Measurements from ENCODE around the gene FASTK.

The FASTK gene

DNA sequence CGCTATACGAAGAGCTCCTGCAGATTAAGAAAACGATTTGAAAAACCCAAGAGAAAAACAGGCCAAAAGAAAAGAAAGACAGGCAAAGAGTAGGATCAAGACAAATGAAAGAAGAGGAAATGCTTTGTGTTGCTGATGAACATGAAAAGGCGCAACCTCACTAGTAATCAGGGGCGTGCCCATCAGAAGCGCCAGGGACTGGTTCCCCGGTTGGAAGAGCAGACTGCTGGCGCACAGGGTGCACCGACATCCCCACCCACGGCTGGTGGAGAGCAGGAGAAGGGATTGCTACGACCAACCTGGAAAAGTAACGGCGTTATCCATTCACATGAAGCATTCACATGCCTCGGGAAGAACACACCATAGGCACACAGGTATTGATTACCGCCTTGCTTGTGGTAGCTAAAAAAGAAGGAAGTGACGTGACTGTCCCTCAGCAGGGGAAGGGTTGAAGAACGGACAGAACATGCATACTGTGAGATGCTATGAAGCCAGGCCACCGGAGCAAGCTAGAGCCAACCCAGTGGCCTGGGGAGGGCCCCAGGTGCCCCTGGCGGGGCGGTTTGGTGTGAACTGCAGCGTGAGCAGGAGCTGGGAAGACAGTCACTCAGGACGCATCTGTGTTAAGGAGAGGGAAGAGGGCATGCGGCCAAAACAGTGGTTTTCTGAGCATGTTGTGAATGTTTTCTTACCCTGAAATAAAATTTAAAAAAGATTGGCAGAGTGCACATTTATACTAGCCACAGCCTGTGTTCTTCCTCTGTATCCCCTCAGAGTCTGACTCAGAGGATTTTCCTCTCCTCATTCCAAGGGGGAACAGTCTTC, 24.0 kb upstream of the FASTK start:
- H3K4me1 ChIP-seq (ENCODE audit: control insufficient read depth in 1 of 2, insufficient read depth in 2 of 2, low read length in 2 of 2) = peaks cover 0 to 19% of the 10 kb centered on the region in 2 donors
- peaks cover 0 to 4% of the 10 kb centered on the region in 2 donors for H3K36me3 ChIP-seq (ENCODE audit: control insufficient read depth in 1 of 2, insufficient read depth in 2 of 2, low read length in 2 of 2)
- no peak overlapping the region for H3K4me3 ChIP-seq (ENCODE audit: low read depth in 1 of 2, low read length in 2 of 2)
- H3K27me3 ChIP-seq (ENCODE audit: low read depth, low read length) = no peaks in the 10 kb centered on the region
- H3K9me3 ChIP-seq (ENCODE audit: control insufficient read depth in 1 of 2, low read length in 2 of 2) = no peaks in the 10 kb centered on the region
- H3K27ac ChIP-seq (ENCODE audit: low read length) = no peak overlapping the region

GRCh38 chr7:151103973-151104372, 23.4 kb upstream of the FASTK start:
- Histone ChIP-seq H3K36me3 (ENCODE audit: control insufficient read depth in 1 of 2, insufficient read depth in 2 of 2, low read length in 2 of 2) (peaks cover 0 to 4% of the 10 kb centered on the region in 2 donors), H3K27me3 (ENCODE audit: low read depth, low read length) (no peaks in the 10 kb centered on the region), H3K27ac (ENCODE audit: low read length) (no peak overlapping the region), H3K9me3 (ENCODE audit: control insufficient read depth in 1 of 2, low read length in 2 of 2) (no peaks in the 10 kb centered on the region), H3K4me3 (ENCODE audit: low read depth in 1 of 2, low read length in 2 of 2) (no peak overlapping the region), H3K4me1 (ENCODE audit: control insufficient read depth in 1 of 2, insufficient read depth in 2 of 2, low read length in 2 of 2) (peaks cover 0 to 16% of the 10 kb centered on the region in 2 donors)

- Histone ChIP-seq H3K4me3 (ENCODE audit: low read depth in 1 of 2, low read length in 2 of 2) (no peak overlapping the region), H3K9me3 (ENCODE audit: control insufficient read depth in 1 of 2, low read length in 2 of 2) (no peaks in the 10 kb centered on the region), H3K36me3 (ENCODE audit: control insufficient read depth in 1 of 2, insufficient read depth in 2 of 2, low read length in 2 of 2) (peaks cover 0 to 4% of the 10 kb centered on the region in 2 donors), H3K27me3 (ENCODE audit: low read depth, low read length) (no peaks in the 10 kb centered on the region), H3K27ac (ENCODE audit: low read length) (no peak overlapping the region), H3K4me1 (ENCODE audit: control insufficient read depth in 1 of 2, insufficient read depth in 2 of 2, low read length in 2 of 2) (peaks cover 0 to 16% of the 10 kb centered on the region in 2 donors)
Measured at GRCh38 chr7:151102991-151103390, 22.4 kb upstream of the FASTK start.

GRCh38 chr7:151101621-151102396, 21.2 kb upstream of the FASTK start:
- peaks cover 0 to 4% of the 10 kb centered on the region in 2 donors for H3K36me3 ChIP-seq (ENCODE audit: control insufficient read depth in 1 of 2, insufficient read depth in 2 of 2, low read length in 2 of 2)
- H3K27me3 ChIP-seq (ENCODE audit: low read depth, low read length) = no peaks in the 10 kb centered on the region
- H3K9me3 ChIP-seq (ENCODE audit: control insufficient read depth in 1 of 2, low read length in 2 of 2) = no peaks in the 10 kb centered on the region
- H3K4me1 ChIP-seq (ENCODE audit: control insufficient read depth in 1 of 2, insufficient read depth in 2 of 2, low read length in 2 of 2) = peaks cover 0 to 16% of the 10 kb centered on the region in 2 donors
- H3K4me3 ChIP-seq (ENCODE audit: low read depth in 1 of 2, low read length in 2 of 2) = no peak overlapping the region
- H3K27ac ChIP-seq (ENCODE audit: low read length) = no peak overlapping the region

GRCh38 chr7:151100921-151101320, 20.3 kb upstream of the FASTK start:
- no peak overlapping the region for H3K4me3 ChIP-seq (ENCODE audit: low read depth in 1 of 2, low read length in 2 of 2)
- peaks cover 0 to 16% of the 10 kb centered on the region in 2 donors for H3K4me1 ChIP-seq (ENCODE audit: control insufficient read depth in 1 of 2, insufficient read depth in 2 of 2, low read length in 2 of 2)
- H3K9me3 ChIP-seq (ENCODE audit: control insufficient read depth in 1 of 2, low read length in 2 of 2) = no peaks in the 10 kb centered on the region
- no peaks in the 10 kb centered on the region for H3K27me3 ChIP-seq (ENCODE audit: low read depth, low read length)
- no peak overlapping the region for H3K27ac ChIP-seq (ENCODE audit: low read length)
- H3K36me3 ChIP-seq (ENCODE audit: control insufficient read depth in 1 of 2, insufficient read depth in 2 of 2, low read length in 2 of 2) = peaks cover 0 to 4% of the 10 kb centered on the region in 2 donors

DNA sequence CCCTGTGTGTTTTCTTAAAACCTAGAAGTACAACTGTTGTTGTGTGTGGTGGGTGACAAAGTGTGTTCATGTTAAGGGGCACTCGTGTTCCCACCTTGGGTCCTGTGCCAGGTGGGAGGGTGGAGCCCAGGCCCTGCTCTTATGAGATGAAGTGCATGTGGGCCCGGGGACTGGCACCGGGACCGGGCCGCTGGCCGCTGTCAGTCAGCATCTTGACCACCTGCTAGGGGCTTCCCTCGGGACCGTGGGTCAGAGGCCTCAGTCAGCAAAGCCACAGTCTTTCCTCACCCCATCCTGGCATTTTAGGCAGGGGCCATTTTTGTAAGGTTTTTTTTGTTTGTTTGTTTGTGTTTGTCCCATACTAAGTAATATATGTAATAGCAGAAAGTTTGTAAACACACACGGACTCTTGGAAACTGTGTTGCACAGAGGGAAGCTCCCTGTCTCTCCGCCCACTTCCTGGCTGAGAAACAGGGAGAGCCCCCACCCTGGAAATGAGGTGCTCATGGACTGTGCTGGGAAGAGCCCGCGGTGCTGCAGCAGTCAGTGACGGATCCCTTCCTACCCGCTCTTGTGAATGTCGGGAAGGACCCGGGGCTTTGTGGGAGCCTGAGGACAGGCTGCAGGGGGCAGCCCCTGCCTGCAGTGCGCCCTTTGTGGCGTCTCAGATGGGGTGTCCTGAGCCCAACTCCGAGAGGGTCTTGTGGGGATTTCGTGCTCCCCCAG, 19.0 kb upstream of the FASTK start:
- H3K27ac ChIP-seq (ENCODE audit: low read length) = no peak overlapping the region
- H3K4me3 ChIP-seq (ENCODE audit: low read depth in 1 of 2, low read length in 2 of 2) = no peak overlapping the region
- peaks cover 0 to 4% of the 10 kb centered on the region in 2 donors for H3K36me3 ChIP-seq (ENCODE audit: control insufficient read depth in 1 of 2, insufficient read depth in 2 of 2, low read length in 2 of 2)
- no peaks in the 10 kb centered on the region for H3K27me3 ChIP-seq (ENCODE audit: low read depth, low read length)
- H3K9me3 ChIP-seq (ENCODE audit: control insufficient read depth in 1 of 2, low read length in 2 of 2) = no peaks in the 10 kb centered on the region
- peaks cover 0 to 28% of the 10 kb centered on the region in 2 donors for H3K4me1 ChIP-seq (ENCODE audit: control insufficient read depth in 1 of 2, insufficient read depth in 2 of 2, low read length in 2 of 2)

GRCh38 chr7:151095828-151096475, 15.3 kb upstream of the FASTK start:
- Histone ChIP-seq H3K9me3 (ENCODE audit: control insufficient read depth in 1 of 2, low read length in 2 of 2) (no peaks in the 10 kb centered on the region), H3K27ac (ENCODE audit: low read length) (no peak overlapping the region), H3K4me1 (ENCODE audit: control insufficient read depth in 1 of 2, insufficient read depth in 2 of 2, low read length in 2 of 2) (peaks cover 0 to 27% of the 10 kb centered on the region in 2 donors), H3K36me3 (ENCODE audit: control insufficient read depth in 1 of 2, insufficient read depth in 2 of 2, low read length in 2 of 2) (peaks cover 0 to 7% of the 10 kb centered on the region in 2 donors), H3K4me3 (ENCODE audit: low read depth in 1 of 2, low read length in 2 of 2) (no peak overlapping the region), H3K27me3 (ENCODE audit: low read depth, low read length) (no peaks in the 10 kb centered on the region)

DNA sequence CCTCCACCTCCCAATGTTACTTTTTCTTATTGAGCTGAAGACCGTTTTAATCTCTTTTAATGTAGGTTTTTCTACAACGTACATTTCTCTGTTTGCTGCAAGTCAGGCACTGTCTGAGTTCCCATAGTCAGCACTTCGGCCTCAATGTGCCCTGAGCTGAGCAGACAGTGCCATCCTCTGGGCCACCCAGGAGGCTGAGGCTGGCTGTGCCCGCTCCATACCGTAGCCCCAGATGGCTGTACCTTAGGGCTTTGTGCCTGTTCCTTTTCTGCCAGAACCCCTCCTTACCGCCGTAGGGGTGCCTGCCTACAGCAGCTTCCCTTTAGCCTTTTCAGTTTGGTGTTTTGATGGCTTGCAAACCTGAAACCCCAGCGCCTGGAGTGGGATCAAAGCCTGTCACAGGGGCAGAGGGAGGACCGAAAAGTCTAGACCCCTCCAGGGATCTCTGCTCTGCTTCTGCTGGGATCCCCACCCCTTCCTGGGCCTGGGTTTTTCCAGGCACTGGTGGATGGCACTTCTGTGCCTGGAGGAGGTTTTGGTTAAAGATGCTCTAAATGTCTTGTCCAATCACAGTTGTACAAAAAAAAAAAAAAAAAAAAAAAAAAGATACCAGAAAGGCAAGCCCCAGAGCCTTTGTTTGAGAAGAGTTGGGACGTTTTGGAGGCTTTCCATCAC, 14.7 kb upstream of the FASTK start:
- no peaks in the 10 kb centered on the region for H3K27me3 ChIP-seq (ENCODE audit: low read depth, low read length)
- H3K4me1 ChIP-seq (ENCODE audit: control insufficient read depth in 1 of 2, insufficient read depth in 2 of 2, low read length in 2 of 2) = peaks cover 0 to 29% of the 10 kb centered on the region in 2 donors
- H3K27ac ChIP-seq (ENCODE audit: low read length) = no peak overlapping the region
- peaks cover 0 to 7% of the 10 kb centered on the region in 2 donors for H3K36me3 ChIP-seq (ENCODE audit: control insufficient read depth in 1 of 2, insufficient read depth in 2 of 2, low read length in 2 of 2)
- no peak overlapping the region for H3K4me3 ChIP-seq (ENCODE audit: low read depth in 1 of 2, low read length in 2 of 2)
- no peaks in the 10 kb centered on the region for H3K9me3 ChIP-seq (ENCODE audit: control insufficient read depth in 1 of 2, low read length in 2 of 2)

GRCh38 chr7:151094675-151095074, 14.1 kb upstream of the FASTK start:
- no peak overlapping the region for H3K4me3 ChIP-seq (ENCODE audit: low read depth in 1 of 2, low read length in 2 of 2)
- no peaks in the 10 kb centered on the region for H3K27me3 ChIP-seq (ENCODE audit: low read depth, low read length)
- no peak overlapping the region for H3K27ac ChIP-seq (ENCODE audit: low read length)
- H3K9me3 ChIP-seq (ENCODE audit: control insufficient read depth in 1 of 2, low read length in 2 of 2) = no peaks in the 10 kb centered on the region
- peaks cover 4 to 29% of the 10 kb centered on the region in 2 donors for H3K4me1 ChIP-seq (ENCODE audit: control insufficient read depth in 1 of 2, insufficient read depth in 2 of 2, low read length in 2 of 2)
- H3K36me3 ChIP-seq (ENCODE audit: control insufficient read depth in 1 of 2, insufficient read depth in 2 of 2, low read length in 2 of 2) = peaks cover 0 to 7% of the 10 kb centered on the region in 2 donors

DNA sequence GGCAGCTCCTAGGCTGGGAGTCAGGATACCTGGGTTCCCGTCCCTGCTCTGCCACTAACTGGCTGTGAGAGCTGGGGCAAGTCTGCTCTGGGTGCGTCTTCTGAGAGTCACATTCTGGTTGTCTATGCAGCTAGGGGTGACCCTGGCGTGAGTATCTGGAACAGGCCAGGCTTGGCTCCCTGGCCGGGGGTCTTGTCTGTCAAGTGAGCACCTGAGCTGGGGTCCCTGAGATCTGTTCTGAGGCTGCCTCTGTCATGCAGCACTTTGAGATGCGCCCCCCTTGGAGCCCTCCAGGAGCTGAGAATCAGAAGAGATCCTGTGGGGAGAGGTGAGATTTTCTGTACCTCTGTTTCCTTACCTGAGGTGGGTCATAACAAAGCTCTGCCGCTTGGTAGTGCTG, 13.1 kb upstream of the FASTK start:
- H3K4me1 ChIP-seq (ENCODE audit: control insufficient read depth in 1 of 2, insufficient read depth in 2 of 2, low read length in 2 of 2) = peaks cover 7 to 31% of the 10 kb centered on the region in 2 donors
- H3K4me3 ChIP-seq (ENCODE audit: low read depth in 1 of 2, low read length in 2 of 2) = no peak overlapping the region
- no peaks in the 10 kb centered on the region for H3K9me3 ChIP-seq (ENCODE audit: control insufficient read depth in 1 of 2, low read length in 2 of 2)
- H3K27me3 ChIP-seq (ENCODE audit: low read depth, low read length) = no peaks in the 10 kb centered on the region
- H3K36me3 ChIP-seq (ENCODE audit: control insufficient read depth in 1 of 2, insufficient read depth in 2 of 2, low read length in 2 of 2) = peaks cover 0 to 7% of the 10 kb centered on the region in 2 donors
- H3K27ac ChIP-seq (ENCODE audit: low read length) = no peak overlapping the region

Data from muscle layer of duodenum (tissue), 2 donors.